CMK (cell line): Measurements from ENCODE around the gene PLXNA3.

ENCODE experiments used
- DNase-seq: peaks from one replicate; pipeline ENCODE4 v3.0.0-alpha.2; 2010; ENCODE audit warnings: low read depth

The PLXNA3 gene

DNA sequence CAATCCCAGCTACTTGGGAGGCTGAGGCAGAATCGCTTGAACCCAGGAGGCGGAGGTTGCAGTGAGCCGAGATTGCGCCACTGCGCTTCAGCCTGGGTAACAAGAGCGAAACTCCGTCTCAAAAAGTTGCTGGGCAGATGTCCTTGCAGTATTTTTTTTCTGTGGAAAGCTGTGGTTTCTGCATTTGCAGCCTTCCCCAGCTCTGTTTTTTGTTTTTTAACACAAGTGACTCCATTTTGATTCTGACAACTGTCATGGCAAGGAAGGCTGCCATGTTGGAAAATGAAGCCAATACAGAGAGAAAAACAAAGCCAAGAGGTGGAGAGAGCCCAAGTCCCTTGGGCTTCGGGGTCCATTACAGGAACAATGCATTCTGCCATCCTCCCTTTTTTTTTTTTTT lies 44.0 kb downstream of the PLXNA3 start:
- DNase-seq, result no peak

DNA sequence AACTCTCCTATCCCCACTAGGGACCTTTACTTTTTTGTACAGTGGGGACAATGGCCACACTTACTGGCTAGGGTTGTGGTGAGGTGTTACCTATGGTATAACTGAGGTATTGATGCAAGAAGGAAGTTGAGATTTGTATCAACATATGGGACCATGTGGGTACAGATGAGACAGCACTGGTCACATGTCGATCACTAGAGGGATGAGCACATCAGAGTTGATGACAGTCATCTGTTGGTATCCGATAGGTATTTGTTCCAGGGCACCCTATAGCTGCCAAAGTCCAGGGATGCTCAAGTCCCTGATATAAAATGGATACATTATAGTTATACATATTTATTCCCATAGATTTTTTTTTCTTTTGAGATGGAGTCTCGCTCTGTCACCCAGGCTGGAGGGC lies 44.9 kb downstream of the PLXNA3 start:
- no peak for DNase-seq

DNA sequence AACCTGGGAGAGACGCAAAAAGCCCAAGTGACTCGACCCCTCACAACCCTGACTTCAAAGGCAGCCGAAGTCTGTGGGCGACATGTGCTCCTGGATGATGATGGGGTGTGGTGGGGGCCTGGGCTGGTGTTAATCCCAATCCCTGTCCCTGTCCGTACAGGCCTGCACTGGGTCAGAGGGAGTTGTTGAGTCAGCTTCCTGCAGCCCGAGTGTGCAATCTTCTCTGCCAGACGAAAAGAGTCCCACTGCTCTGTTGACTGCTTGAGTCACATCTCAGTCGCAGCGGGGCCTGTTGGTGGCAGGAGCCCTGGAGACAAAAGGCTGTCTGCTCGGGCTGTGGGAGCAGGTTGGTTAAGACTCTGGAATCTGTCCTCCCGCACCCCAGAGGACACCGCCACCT lies 47.7 kb downstream of the PLXNA3 start:
- DNase-seq, result no peak

DNA sequence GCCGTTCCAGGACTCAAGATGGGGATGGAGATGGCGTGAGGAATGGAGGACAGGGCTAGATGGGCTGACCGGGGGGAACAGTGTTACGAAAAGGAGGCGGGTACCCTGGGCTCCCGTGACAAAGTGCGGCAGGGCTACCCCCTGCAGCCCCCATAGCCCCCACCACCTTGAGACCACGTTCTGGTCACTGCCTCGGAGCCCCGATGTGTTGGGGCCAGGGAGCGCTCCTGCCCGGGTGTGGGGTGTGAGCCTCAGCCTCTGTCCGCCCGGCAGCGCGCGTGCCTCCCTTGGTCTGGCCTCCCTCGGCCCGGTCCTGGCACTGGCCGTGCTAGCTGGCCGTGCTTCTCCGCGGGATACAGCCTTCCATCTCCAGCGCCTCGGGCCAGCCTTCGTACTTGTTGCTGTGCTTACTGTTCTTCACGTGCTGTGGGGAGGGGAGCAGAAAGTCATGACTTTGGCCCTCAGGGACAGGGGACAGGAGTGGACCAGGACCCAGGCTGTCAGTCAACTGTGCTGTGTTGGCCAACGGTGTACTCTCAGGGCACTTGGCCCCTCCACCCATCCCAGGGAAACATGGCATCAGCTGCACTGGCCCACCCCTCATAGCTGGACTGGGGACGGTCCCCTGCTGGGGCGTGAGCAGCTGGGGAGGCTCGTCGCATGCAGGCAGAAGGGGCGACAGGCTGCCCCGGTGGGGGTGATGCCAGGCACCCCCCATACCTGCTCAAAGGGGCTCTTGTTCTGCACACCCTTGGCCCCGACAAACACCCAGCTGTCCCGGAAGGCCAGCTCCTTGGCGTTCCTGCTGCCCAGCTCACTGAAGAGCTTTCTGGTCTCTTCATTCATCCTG lies 48.6 kb downstream of the PLXNA3 start:
- no peak for DNase-seq

DNA sequence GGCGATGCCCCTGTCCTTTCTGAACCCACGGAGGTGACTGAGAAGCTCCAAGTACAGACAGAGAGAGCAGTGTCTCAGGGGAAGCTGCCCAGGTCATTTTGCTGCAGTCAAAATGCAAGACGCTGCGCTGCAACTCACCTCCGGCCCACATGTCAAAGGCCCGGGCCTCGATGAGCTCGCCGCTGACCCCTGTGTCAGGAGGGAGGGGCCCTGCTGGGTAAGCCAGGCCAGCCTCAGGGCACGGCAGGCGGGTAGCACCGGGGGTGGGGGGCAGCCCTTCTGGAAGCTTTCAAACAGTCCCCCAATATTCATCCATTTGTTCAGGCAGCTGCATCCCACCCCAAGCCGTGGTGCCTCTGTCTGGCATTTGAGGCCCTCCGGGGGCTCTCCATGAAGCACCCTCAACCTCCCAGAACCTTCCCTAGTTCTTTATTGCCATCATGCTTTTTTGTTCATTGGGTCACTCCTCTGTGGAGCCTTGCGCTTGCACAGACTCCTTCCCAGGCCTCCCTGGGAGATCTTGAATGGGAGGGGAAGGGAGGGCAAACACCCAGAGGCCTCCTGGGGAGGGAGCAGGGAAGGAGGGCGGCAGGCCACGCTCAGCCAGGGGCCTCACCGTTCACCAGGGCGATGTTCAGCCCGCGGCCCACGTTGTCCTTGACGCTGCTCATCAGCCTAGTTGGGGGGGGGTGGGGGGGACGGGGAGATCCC lies 49.7 kb downstream of the PLXNA3 start:
- DNase-seq, result no peak

DNA sequence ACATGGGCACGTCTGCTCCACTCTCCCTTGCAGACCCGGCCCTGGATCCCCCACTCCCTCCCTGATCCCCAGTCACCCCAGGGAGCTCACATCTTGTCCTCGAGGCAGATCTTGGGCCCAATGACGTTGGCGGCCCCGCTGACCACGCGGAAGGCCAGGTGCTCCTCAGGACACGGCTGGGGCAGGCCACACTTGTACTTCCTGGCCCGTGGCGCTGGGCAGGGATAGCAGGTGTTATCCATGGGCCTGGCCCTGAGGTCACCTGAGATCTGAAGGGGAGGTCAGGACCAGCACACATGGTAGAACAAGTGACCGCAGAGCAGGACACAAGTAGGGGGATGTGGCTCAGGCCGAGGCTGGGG lies 50.3 kb downstream of the PLXNA3 start:
- no peak for DNase-seq

DNA sequence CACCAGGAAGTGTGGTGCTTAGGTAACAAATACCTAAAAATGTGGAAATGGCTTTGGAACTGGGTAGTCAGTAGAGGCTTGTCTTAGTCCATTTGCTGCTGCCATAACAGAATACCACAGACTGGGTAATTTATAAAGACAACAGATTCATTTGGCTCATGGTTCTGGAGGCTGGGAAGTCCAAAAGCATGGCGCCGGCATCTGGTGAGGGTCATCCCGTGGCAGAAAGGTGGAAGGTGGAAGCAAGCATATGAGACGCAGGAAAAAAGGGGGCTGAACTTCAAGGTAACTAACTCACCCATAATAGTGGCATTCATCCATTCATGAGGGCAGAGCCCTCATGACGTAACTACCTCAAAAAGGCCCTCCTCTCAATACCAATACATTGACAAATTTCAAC lies 51.4 kb downstream of the PLXNA3 start:
- no peak for DNase-seq

DNA sequence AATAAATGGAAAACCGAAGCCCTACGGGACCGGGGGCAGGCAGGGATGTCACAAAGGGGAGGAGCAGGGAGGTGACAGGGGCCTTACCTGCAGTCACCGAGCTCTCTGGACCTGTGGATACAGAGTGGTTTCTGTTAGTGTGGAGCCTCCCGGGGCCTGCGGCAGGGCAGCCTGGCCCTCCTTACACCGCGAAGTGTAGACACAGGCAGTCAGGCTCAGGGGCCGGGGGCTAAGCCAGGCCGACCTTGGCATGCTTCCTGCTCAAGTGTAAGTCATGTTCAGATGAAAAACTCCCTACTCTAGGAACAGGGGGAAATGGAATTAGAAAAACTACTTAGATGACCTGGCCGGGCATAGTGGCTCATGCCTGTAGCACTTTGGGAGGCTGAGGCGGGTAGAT lies 53.7 kb downstream of the PLXNA3 start:
- DNase-seq, result no peak

DNA sequence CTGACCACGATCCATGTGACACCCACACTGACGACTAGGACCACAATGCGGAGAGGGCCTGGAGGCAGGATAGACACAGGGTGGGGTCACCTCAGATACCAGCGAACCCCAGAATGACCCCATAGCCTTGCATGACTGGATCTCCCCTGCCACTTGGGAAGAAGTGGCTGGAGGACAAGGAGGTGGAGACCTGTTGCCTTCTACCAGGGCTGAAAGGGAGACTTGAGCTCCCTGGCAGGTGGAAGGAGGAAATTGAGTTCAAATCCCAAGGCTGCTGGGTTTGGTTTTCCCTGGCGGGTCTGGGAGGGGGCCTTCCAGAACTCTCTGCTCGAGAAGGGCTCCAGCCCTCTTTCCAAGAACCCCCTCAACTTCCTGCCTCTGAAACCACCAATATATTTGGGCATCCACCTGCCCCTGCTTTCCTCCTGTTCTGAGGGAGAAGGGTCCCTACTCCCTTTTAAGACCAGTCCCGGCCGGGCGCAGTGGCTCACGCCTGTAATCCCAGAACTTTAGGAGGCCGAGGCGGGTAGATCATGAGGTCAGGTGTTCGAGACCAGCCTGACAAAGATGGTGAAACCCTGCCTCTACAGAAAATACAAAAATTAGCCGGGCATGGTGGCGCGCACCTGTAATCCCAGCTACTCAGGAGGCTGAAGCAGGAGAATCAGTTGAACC lies 54.9 kb downstream of the PLXNA3 start:
- DNase-seq, result no peak

DNA sequence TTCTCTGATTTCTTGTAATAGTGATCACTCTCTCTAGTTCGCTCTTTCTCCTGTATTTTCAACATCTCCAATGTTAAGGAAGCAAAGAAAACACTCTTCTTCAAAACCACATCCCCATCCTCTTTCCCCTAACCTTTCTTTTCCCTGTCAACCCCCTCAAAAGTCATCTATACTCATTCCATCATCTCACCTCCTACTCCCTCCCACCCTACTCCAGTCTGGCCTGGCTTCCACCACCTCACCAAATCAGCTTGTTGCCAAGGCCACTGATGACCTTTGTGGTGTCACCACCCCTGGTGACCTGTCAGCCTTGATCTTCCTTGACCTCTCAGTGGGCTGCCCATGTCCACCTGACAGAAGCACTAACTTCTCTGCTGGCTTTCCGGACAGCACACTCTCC lies 55.6 kb downstream of the PLXNA3 start:
- no peak for DNase-seq

DNA sequence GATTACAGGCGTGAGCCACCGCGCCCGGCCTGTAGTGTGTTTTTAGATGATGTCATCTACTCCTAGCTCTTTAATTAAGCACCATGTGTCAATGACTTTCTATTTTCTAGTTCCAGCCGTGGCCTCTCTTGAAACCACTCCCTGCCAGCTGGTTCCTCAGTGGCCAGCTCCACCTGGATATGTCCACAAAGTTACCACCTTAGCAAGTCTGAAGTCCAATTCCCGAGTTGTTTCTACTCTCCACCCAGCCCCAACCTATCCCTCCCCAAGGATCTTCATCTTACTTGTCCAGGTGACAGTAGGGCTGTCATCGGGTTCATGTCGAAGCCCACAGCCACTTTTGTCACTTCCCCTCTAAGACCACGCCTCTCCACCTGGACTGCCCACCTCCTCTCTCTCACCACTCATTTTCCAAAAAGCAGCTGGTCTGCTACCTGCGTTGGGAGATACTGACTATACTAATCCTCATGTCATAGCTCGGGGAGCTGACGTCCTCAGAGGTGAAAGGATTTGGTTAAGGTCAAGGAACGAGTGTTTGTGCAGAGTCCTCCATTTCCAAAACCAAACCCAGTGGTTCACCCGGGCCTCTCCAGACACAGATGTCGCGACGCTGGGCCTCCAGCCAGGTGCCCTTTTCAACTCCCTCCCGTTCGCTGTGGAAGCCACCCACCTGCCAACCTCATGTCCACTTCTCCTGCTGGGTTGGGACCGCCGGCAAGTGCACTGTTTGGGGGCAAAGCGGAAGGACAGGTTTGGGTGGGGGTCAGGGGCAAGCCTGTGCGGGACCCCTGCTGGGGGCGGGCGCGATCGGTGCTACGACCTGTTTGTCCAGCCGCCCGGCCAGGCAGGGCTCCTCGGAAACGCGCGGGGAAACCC lies 57.2 kb downstream of the PLXNA3 start:
- DNase-seq, result no peak

DNA sequence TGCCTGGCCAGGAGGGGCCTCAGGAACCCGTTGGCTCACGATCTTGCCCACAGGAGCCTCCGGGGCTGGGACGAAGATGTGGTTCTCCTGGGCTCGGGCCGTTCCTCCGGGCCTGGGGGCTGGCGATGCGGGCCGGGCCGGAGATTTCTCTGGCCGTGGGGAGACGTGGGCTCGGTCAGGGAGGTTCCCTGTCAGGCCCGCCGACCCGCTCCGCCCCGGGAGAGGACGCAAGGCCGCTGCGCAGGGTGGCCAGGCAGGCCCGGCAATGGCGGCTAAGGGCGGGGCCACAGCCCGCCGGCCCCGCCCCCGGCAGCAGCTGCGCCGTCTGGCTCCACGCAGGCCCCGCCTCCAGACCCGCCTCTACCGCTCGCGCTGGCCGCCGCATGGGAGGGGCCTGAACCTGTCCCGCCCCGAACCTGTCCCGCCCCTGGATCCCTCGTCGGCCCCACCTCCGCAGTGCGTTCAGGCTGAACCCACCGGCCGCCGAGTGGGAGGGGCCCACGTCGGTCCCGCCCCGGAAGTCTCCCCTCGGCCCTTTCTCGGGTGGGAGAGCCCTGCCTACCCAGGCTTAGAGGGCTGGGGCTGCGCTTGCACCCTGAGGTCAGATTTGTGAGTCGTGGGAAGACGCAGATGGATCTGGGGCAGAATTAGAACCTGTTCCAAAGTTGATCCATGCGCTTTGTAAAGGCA lies 58.0 kb downstream of the PLXNA3 start, which contains the start of gene FAM3A:
Gene FAM3A, minus strand, starts transcription at position 267 of the 690 bp plus-strand sequence. CDS start 460 bp downstream, outside the sequence.
- peak; percentile 71 for DNase-seq

DNA sequence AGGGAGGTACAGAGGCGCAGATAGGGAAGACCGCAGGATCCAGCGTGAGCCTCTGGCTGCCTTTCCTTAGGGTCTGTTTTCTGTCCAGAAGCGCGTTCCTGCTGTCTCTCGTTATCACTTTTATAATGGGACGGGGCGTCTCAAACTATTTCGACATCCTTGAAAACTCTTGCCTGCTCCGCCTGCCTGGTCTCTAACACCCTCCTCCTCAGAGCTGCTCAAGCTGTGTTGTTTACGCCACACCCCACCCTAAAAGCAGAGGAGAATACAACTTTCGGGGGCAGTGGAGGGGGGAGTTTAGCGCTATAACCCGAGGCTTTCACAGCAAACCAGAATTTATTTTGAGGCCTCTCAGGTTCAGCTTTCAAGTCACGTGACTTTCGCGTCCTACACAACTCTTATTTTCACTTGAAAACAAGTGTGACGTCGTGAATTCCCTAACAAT lies 58.6 kb downstream of the PLXNA3 start:
- DNase-seq, result no peak

DNA sequence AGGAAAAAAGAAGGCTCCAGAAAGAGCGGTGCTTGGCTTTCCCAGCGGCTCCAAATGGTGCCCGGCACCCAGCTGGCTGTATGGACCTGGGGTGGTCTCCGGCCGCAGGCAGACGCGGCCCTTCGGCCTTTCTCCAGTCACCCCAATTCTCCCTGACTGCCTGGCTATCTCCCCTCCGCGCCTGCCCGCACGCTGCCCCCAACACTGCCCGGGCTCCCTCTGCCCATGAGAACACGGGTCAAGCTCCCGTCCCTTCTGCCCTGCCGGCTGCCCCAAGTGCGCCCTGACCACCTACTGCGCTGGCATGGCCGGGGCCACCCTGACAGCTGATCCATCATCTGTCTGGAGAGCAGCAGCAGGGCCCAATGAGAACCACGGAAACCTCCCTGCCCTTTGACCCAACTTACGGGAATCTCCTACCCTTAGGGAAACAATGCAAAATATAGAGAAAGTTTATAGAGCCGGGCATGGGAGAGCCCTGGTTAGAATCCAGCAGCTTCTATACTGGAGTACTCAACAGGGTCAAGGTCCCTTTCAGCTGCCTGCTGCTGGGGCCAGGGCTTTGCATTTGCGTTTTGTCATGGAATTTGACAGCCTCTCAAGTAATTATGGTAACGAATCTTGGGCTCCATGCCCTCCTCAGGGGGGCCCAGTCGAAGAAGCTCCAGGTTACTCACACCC lies 59.2 kb downstream of the PLXNA3 start:
- no peak for DNase-seq

DNA sequence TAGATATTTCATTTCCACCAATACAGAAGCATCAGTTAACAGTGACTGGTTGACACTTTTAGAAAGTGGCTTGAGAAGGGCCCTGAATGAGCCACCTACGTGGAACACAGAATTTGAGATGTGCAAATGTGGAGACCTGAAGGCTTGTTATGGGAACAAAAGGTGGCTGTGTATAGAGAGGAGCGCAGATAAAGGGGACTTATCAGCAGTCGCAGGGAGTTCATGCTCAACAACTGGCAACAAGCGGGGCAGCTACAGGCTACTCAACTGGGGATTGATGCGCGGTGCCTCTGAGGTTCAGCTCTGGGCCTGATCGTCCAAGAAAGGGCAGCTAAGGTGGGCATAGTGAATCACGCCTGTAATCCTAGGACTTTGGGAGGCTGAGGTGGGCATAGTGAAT lies 61.3 kb downstream of the PLXNA3 start:
- DNase-seq, result no peak

DNA sequence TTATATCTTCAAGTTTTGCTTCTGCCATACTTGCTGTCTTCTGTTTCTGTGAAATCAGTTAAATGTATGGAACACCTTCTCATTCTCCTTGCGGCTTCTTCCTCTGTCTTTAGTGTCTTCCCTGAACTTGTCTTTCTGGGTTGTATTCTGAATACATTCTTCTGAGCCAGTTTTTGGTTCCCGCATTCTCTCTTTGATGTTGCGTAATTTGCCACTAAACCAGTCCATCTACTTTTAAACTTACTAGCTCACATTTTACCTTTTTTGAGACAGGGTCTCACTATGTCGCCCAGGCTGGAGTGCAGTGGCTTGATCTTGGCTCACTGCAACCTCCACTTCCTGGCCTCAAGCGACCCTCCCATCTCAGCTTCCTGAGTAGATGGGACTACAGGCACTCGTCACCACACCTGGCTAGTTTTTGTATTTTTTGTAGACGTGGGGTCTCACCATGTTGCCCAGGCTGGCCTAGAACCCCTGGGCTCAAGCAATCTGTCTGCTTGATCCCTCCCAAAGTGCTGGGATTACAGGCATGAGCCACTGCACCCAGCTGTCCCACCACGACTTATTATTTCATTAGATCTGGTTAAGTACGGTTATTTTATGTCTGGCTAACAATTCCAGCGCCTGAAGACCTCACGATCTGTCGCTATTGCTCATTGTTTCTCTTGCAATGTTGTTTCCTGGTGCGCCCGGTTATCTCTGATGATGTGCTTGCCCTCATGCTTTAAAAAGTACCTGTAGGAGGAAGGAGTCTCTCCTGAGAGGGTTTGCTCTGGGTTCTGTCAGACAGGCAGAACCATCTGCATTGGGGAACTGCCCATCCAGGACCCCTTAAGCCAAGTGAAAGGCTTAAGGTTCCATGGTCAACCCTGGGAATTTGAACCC lies 67.8 kb downstream of the PLXNA3 start:
- DNase-seq, result no peak

DNA sequence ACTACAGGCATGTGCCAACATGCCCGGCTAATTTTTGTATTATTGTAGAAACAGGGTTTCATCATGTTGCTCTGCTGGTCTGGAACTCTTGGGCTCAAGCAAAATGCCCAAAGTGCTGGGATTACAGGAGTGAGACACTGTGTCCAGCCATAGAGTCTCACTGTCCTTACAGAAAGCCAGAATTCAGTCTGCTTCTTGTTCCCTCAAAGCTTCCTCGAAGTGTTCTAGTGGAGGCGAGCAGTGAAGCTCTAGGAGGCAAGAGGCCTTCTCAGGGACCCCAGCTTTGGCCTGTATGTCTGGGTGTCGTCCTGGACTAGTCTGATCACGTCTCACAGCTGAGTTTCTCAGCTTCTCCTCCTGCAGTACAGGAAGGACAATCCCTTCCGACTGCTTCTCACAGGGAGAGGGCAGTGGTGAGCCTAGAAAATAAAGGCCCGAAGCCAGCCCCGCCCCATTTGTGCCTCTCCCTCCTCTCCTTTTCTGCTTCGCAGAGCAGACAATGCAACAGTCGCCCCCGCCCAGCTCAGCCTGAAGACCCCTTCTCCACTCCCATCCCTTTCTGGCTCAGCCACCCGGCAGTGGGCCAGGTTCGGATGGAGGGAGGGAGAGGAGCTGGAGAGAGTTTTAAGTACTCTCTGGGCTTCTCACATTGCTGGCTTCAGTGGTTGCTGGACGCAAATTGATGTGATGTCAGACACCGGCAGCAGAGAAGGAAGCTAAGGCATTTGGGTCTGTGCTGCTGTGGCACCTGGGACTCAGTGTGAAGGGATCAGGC lies 69.0 kb downstream of the PLXNA3 start:
- no peak for DNase-seq
